ENCODE results near the gene MYO1H.

MYO1H gene

GRCh38 chr12:109449845-109450532 is 102.3 kb downstream of the MYO1H start:
- DNase-seq (ENCODE audit: low read depth): no peak

GRCh38 chr12:109450980-109451379 is 103.3 kb downstream of the MYO1H start:
- DNase-seq (ENCODE audit: low read depth): no peak

GRCh38 chr12:109451400-109451799 is 103.7 kb downstream of the MYO1H start:
- DNase-seq (ENCODE audit: low read depth): no peak

GRCh38 chr12:109452489-109452888 is 104.8 kb downstream of the MYO1H start:
- DNase-seq (ENCODE audit: low read depth): no peak

GRCh38 chr12:109455706-109456105 is 108.0 kb downstream of the MYO1H start:
- DNase-seq (ENCODE audit: low read depth): no peak

GRCh38 chr12:109458086-109458485 is 110.4 kb downstream of the MYO1H start:
- DNase-seq (ENCODE audit: low read depth): no peak

GRCh38 chr12:109458771-109459208 is 111.1 kb downstream of the MYO1H start:
- DNase-seq (ENCODE audit: low read depth): no peak

GRCh38 chr12:109459247-109459646 is 111.5 kb downstream of the MYO1H start:
- DNase-seq (ENCODE audit: low read depth): no peak

GRCh38 chr12:109460538-109460937 is 112.8 kb downstream of the MYO1H start:
- no peak for DNase-seq (ENCODE audit: low read depth)

GRCh38 chr12:109461049-109461845 is 113.5 kb downstream of the MYO1H start:
- DNase-seq (ENCODE audit: low read depth): no peak

- DNase-seq (ENCODE audit: low read depth): no peak
Observed at GRCh38 chr12:109461846-109462756, 114.4 kb downstream of the MYO1H start.

GRCh38 chr12:109462868-109463692 is 115.4 kb downstream of the MYO1H start:
- no peak for DNase-seq (ENCODE audit: low read depth)

GRCh38 chr12:109463756-109464155 is 116.1 kb downstream of the MYO1H start:
- no peak for DNase-seq (ENCODE audit: low read depth)

- DNase-seq (ENCODE audit: low read depth): no peak
Observed at GRCh38 chr12:109464642-109465351, 117.1 kb downstream of the MYO1H start.

- DNase-seq (ENCODE audit: low read depth): no peak
Observed at GRCh38 chr12:109466305-109466704, 118.6 kb downstream of the MYO1H start.

- no peak for DNase-seq (ENCODE audit: low read depth)
Observed at GRCh38 chr12:109466821-109467220, 119.1 kb downstream of the MYO1H start.

GRCh38 chr12:109467978-109468676 is 120.4 kb downstream of the MYO1H start:
- no peak for DNase-seq (ENCODE audit: low read depth)

- DNase-seq (ENCODE audit: low read depth): no peak
Observed at GRCh38 chr12:109469517-109469916, 121.8 kb downstream of the MYO1H start.

- DNase-seq (ENCODE audit: low read depth): no peak
Observed at GRCh38 chr12:109473006-109473405, 125.3 kb downstream of the MYO1H start.
